ENCODE results near the gene CHST5. TPM values are rescaled to one million over a fixed set of nuclear protein-coding genes. Genes with fewer than 3 reads are reported as not detected.

The CHST5 gene
- polyA plus RNA-seq, 1 of the 3 experiments (the other 2 are of a cell fraction), result 0.49 TPM

GRCh38 chr16:75501359-75501758 is 34.5 kb downstream of the CHST5 start:
- 83% methylated on average over 5 of the region's 5 CpGs for WGBS (ENCODE audit: low lambda C conversion rate)
- no peak overlapping the region for H3K27ac ChIP-seq (ENCODE audit: low read depth in 2 of 2, low read length in 1 of 2)
- no peaks in the 10 kb centered on the region for H3K27me3 ChIP-seq (ENCODE audit: insufficient read depth)
- H3F3A ChIP-seq (replicated peaks; ENCODE audit: insufficient read depth), result peaks cover 4% of the 10 kb centered on the region
- ChIA-PET CTCF (interaction anchor here (1.1 to 1.4 kb wide), 3 partner anchors 10 to 37 kb away, joined by 3 to 4 read pairs (median 4); partner anchors contain the start of gene TMEM170A), POLR2A (no interaction called here)
- no peak overlapping the region for H3K4me3 ChIP-seq (ENCODE audit: low read depth in 2 of 2, low read length in 1 of 2)
- H3K4me2 ChIP-seq, result no peak overlapping the region
- no peaks in the 10 kb centered on the region for H4K20me1 ChIP-seq (ENCODE audit: insufficient read depth)
- H3K4me1 ChIP-seq (ENCODE audit: control insufficient read depth in 1 of 2, insufficient read depth in 2 of 2, low read depth in 1 of 2, low read length in 1 of 2), result peaks cover 5 to 7% of the 10 kb centered on the region in 2 experiments; a peak in 2 of 4 replicates
- H3K36me3 ChIP-seq (replicated peaks in 1 of 2; ENCODE audit: control insufficient read depth in 1 of 2, insufficient read depth in 2 of 2, low read length in 1 of 2), result no peaks in the 10 kb centered on the region
- no peak for DNase-seq
- H3K9ac ChIP-seq, result no peak overlapping the region
- no peaks in the 10 kb centered on the region for H3K9me2 ChIP-seq
- TF ChIP-seq JUND (IDR thresholded peaks at IDR 0.05), result no peak
- TF ChIP-seq MEF2A (IDR thresholded peaks at IDR 0.05; ENCODE audit: borderline replicate concordance, low read depth), result no peak
- no peak for TF ChIP-seq RFX5 (IDR thresholded peaks at IDR 0.05; ENCODE audit: low read length)
- no peak for TF ChIP-seq RCOR1 (IDR thresholded peaks at IDR 0.05; ENCODE audit: low read length)
- TF ChIP-seq IRF3 (IDR thresholded peaks at IDR 0.05; ENCODE audit: low read depth, low read length), result no peak
- TF ChIP-seq GABPA (IDR thresholded peaks at IDR 0.05; ENCODE audit: low read depth), result no peak
- no peak for TF ChIP-seq MXI1 (IDR thresholded peaks at IDR 0.05; ENCODE audit: low read depth, low read length)
- no peak for TF ChIP-seq FOXM1 (IDR thresholded peaks at IDR 0.05; ENCODE audit: low read depth)
- TF ChIP-seq MAX (IDR thresholded peaks at IDR 0.05; ENCODE audit: low read depth), result no peak
- TF ChIP-seq REST (IDR thresholded peaks at IDR 0.05; ENCODE audit: low read depth, low read length), result no peak
- no peak for TF ChIP-seq TEAD4 (IDR thresholded peaks at IDR 0.05; ENCODE audit: borderline replicate concordance, insufficient read depth)
- no peak for TF ChIP-seq CHD2 (IDR thresholded peaks at IDR 0.05; ENCODE audit: low read length, partially characterized antibody)
- TF ChIP-seq CTCF (IDR thresholded peaks at IDR 0.05), result no peak
- TF ChIP-seq FOXJ3 (CRISPR knock-in tag; IDR thresholded peaks at IDR 0.05), result no peak
- no peak for TF ChIP-seq POLR2AphosphoS5 (IDR thresholded peaks at IDR 0.05; ENCODE audit: low read depth, low read length)
- no peak for TF ChIP-seq FOSL2 (IDR thresholded peaks at IDR 0.05; ENCODE audit: borderline replicate concordance, low read depth)
- no peak for TF ChIP-seq RAD21 (IDR thresholded peaks at IDR 0.05; ENCODE audit: low read length)
- no peaks in the 10 kb centered on the region for H3K79me2 ChIP-seq (ENCODE audit: insufficient read depth)
- H2AFZ ChIP-seq (ENCODE audit: low read depth), result no peak overlapping the region
- no peaks in the 10 kb centered on the region for H3K9me3 ChIP-seq

Data from SK-N-SH (cell line).